IMR-90 (cell line): Measurements from ENCODE around the gene WDFY1. TPM values are rescaled to one million over a fixed set of nuclear protein-coding genes. Genes with fewer than 3 reads are reported as not detected.

Source experiments
- ATAC-seq: fragments of 200-7000 bp; cut with Tn5 transposase; 2 replicates; pipeline ENCODE4 v1.9.1; 2020; ENCODE audit warnings: low read depth, mild to moderate bottlenecking, moderate library complexity
- BruUV-seq: library from RNA; stranded (reverse); fragments of 400-500 nt; replicated peaks from 2 replicates; lab custom pipeline; 2021; lab: Mats Ljungman, UMichigan
- CTCF ChIA-PET: fragments of 300-600 bp; formaldehyde crosslinking; extraction: SDS; loops from one replicate; lab custom pipeline; 2021; ENCODE audit warnings: antibody characterized with exemption; lab: Yijun Ruan, JAX
- POLR2A ChIA-PET: fragments of 300-600 bp; sonication (Branson Sonifier 250); formaldehyde crosslinking; loops from one replicate; lab custom pipeline; 2022; ENCODE audit warnings: antibody characterized with exemption; ENCODE audit not compliant: unreplicated experiment; lab: Charles Lee
- DNase-seq: peaks from one replicate; pipeline ENCODE4 v3.0.0; 2013
- H2AFZ ChIP-seq: replicated peaks from 2 replicates; pipeline ENCODE3; 2013; ENCODE audit warnings: low read length, mild to moderate bottlenecking; ENCODE audit not compliant: poor library complexity
- H2AK5ac ChIP-seq: 2 replicates; pipeline ENCODE4 v1.6.1; 2013; ENCODE audit warnings: low read depth, low read length, inconsistent platforms
- H2AK9ac ChIP-seq: replicated peaks from 2 replicates; pipeline ENCODE3; 2013; ENCODE audit warnings: mild to moderate bottlenecking, low read depth, low read length, moderate library complexity; ENCODE audit not compliant: poor library complexity
- H2BK120ac ChIP-seq: 2 replicates; pipeline ENCODE4 v1.6.1; 2013; ENCODE audit warnings: low read depth, low read length, inconsistent platforms
- H2BK15ac ChIP-seq: 3 replicates; pipeline ENCODE4 v1.6.1; 2013; ENCODE audit warnings: low read depth, low read length, inconsistent platforms
- H2BK20ac ChIP-seq: 2 replicates; pipeline ENCODE4 v1.6.1; 2013; ENCODE audit warnings: low read depth, mild to moderate bottlenecking, inconsistent platforms, low read length, moderate library complexity
- H2BK5ac ChIP-seq: 2 replicates; pipeline ENCODE4 v1.6.1; 2013; ENCODE audit warnings: mild to moderate bottlenecking, low read depth, low read length, inconsistent platforms; ENCODE audit not compliant: poor library complexity, severe bottlenecking
- H3K14ac ChIP-seq: replicated peaks from 2 replicates; pipeline ENCODE4 v1.6.1; 2013; ENCODE audit warnings: low read depth, low read length, inconsistent platforms
- H3K18ac ChIP-seq: 2 replicates; pipeline ENCODE4 v1.6.1; 2013; ENCODE audit warnings: low read depth, low read length, control low read depth
- H3K23ac ChIP-seq: 2 replicates; pipeline ENCODE4 v1.6.1; 2013; ENCODE audit warnings: low read depth, low read length, inconsistent platforms
- H3K27ac ChIP-seq: 2 replicates; pipeline ENCODE4 v1.5.1; 2013; ENCODE audit warnings: mild to moderate bottlenecking, control low read depth, low read length; ENCODE audit not compliant: insufficient read depth
- H3K27me3 ChIP-seq: 2 replicates; pipeline ENCODE4 v1.6.1; 2013; ENCODE audit warnings: low read length; ENCODE audit not compliant: control insufficient read depth, insufficient read depth
- H3K36me3 ChIP-seq: 2 replicates; pipeline ENCODE4 v1.6.1; 2013; ENCODE audit warnings: low read length, mixed read lengths; ENCODE audit not compliant: control insufficient read depth, insufficient read depth
- H3K4ac ChIP-seq: 2 replicates; pipeline ENCODE4 v1.6.1; 2013; ENCODE audit warnings: low read depth, low read length, inconsistent platforms
- H3K4me1 ChIP-seq: 2 replicates; pipeline ENCODE4 v1.6.1; 2013; ENCODE audit warnings: low read length, mixed read lengths; ENCODE audit not compliant: control insufficient read depth, insufficient read depth
- H3K4me2 ChIP-seq: 2 replicates; pipeline ENCODE4 v1.6.1; 2013; ENCODE audit warnings: low read depth, mild to moderate bottlenecking, control low read depth, low read length, moderate library complexity
- H3K4me3 ChIP-seq: 2 replicates; pipeline ENCODE4 v1.5.1; 2013; ENCODE audit warnings: low read depth, mild to moderate bottlenecking, control low read depth, low read length, moderate library complexity; ENCODE audit not compliant: insufficient read depth
- H3K56ac ChIP-seq: 2 replicates; pipeline ENCODE4 v1.6.1; 2013; ENCODE audit warnings: low read length, inconsistent platforms; ENCODE audit not compliant: insufficient read depth; ENCODE audit errors: extremely low read depth
- H3K79me1 ChIP-seq, 2 experiments: 2 replicates each; pipeline ENCODE4 v1.6.1; 2013; ENCODE audit warnings: low read length in 2 of 2, inconsistent platforms in 1 of 2, low read depth in 1 of 2
- H3K9ac ChIP-seq: 2 replicates; pipeline ENCODE4 v1.6.1; 2013; ENCODE audit warnings: low read depth, low read length, control low read depth
- H3K9me1 ChIP-seq: 2 replicates; pipeline ENCODE4 v1.6.1; 2013; ENCODE audit warnings: low read length, inconsistent platforms; ENCODE audit not compliant: insufficient read depth
- H3K9me3 ChIP-seq: 2 replicates; pipeline ENCODE4 v1.6.1; 2013; ENCODE audit warnings: low read length; ENCODE audit not compliant: control insufficient read depth, insufficient read depth
- H4K20me1 ChIP-seq: 2 replicates; pipeline ENCODE4 v1.6.1; 2013; ENCODE audit warnings: low read length, inconsistent platforms; ENCODE audit not compliant: insufficient read depth
- H4K5ac ChIP-seq: 2 replicates; pipeline ENCODE4 v1.6.1; 2013; ENCODE audit warnings: mild to moderate bottlenecking, low read depth, low read length, control low read depth
- H4K8ac ChIP-seq, 2 experiments: 2 replicates each; pipeline ENCODE4 v1.6.1; 2013; ENCODE audit warnings: low read depth in 2 of 2, low read length in 2 of 2, control low read depth in 1 of 2, inconsistent platforms in 1 of 2
- H4K91ac ChIP-seq: 2 replicates; pipeline ENCODE4 v1.6.1; 2013; ENCODE audit warnings: low read depth, low read length, inconsistent platforms; ENCODE audit not compliant: insufficient read depth
- BHLHE40 ChIP-seq: fragments of 150-350 bp; IDR thresholded peaks from 2 replicates; pipeline ENCODE4 v1.6.1; 2016; ENCODE audit warnings: mild to moderate bottlenecking, low read depth, low read length
- CEBPB ChIP-seq: IDR thresholded peaks from 2 replicates; pipeline ENCODE4 v1.6.1; 2012; ENCODE audit warnings: low read depth, low read length, improper control_type of control experiment
- FOS ChIP-seq: fragments of 150-350 bp; IDR thresholded peaks from 2 replicates; pipeline ENCODE4 v1.6.1; 2016; ENCODE audit warnings: low read depth, low read length
- MAFK ChIP-seq: IDR thresholded peaks from 2 replicates; pipeline ENCODE4 v1.6.1; 2012; ENCODE audit warnings: low read depth, low read length, improper control_type of control experiment
- MAZ ChIP-seq: IDR thresholded peaks from 2 replicates; pipeline ENCODE4 v1.6.1; 2012; ENCODE audit warnings: low read depth, mild to moderate bottlenecking, low read length, improper control_type of control experiment, moderate library complexity, borderline replicate concordance
- MXI1 ChIP-seq: IDR thresholded peaks from 2 replicates; pipeline ENCODE4 v1.6.1; 2012; ENCODE audit warnings: low read depth, mild to moderate bottlenecking, low read length, moderate library complexity, borderline replicate concordance
- NFE2L2 ChIP-seq: fragments of 150-350 bp; IDR thresholded peaks from 2 replicates; pipeline ENCODE4 v1.6.1; 2016; ENCODE audit warnings: low read depth, mild to moderate bottlenecking, low read length
- POLR2A ChIP-seq: IDR thresholded peaks from 2 replicates; pipeline ENCODE4 v1.6.1; 2012; ENCODE audit warnings: mild to moderate bottlenecking, low read depth, low read length
- RAD21 ChIP-seq: IDR thresholded peaks from 2 replicates; pipeline ENCODE4 v1.6.1; 2012; ENCODE audit warnings: low read length, improper control_type of control experiment
- RCOR1 ChIP-seq: IDR thresholded peaks from 2 replicates; pipeline ENCODE4 v1.6.1; 2012; ENCODE audit warnings: mild to moderate bottlenecking, low read length, improper control_type of control experiment; ENCODE audit not compliant: insufficient replicate concordance
- RFX5 ChIP-seq: IDR thresholded peaks from 2 replicates; pipeline ENCODE4 v1.8.0; 2012; ENCODE audit warnings: low read depth, mild to moderate bottlenecking, low read length, moderate library complexity
- SMC3 ChIP-seq: fragments of 150-350 bp; IDR thresholded peaks from 2 replicates; pipeline ENCODE4 v1.6.1; 2016; ENCODE audit warnings: low read depth, mild to moderate bottlenecking, antibody characterized with exemption, low read length, moderate library complexity
- WGBS, 2 experiments: methylation state at CpG; one replicate each; pipeline versions ENCODE4 v1.1.5 to v1.1.7; 2013; ENCODE audit warnings: missing lambda C conversion rate in 2 of 2; ENCODE audit not compliant: insufficient read length in 1 of 2; ENCODE audit errors: extremely low coverage in 2 of 2; 5-methylcytosine and 5-hydroxymethylcytosine counted together
- dilution Hi-C: fragments of 300-500 bp; cut with HindIII; formaldehyde crosslinking; loops from one replicate; pipeline ENCODE4 v1.14.3; 2018; ENCODE audit warnings: low sequenced_read_pairs; ENCODE audit not compliant: unreplicated experiment
- in situ Hi-C: fragments of 300-500 bp; cut with MboI; formaldehyde crosslinking; loops from 3 replicates; pipeline ENCODE4 v1.14.3; 2019; ENCODE audit warnings: low sequenced_read_pairs, inconsistent platforms, mixed read lengths
- intact Hi-C: fragments of 100-400 bp; cut with micrococcal nuclease; formaldehyde crosslinking; loops from 2 replicates; pipeline ENCODE4 v1.10.0; 2022
- polyA plus RNA-seq, 3 experiments: library from polyadenylated mRNA; depleted of rRNA; stranded (reverse); fragments of >200 nt; gene quantifications; 2 replicates each; pipeline ENCODE4 v1.2.3, GENCODE V29; 2012; ENCODE audit warnings: low replicate concordance in 1 of 3
- total RNA-seq: library from RNA; depleted of rRNA; stranded (reverse); fragments of >200 nt; gene quantifications from 2 replicates; pipeline ENCODE4 v1.2.3, GENCODE V29; 2012
- TF ChIP-seq, protein P1 (sequence below): fragments of 150-350 bp; IDR thresholded peaks from 2 replicates; pipeline ENCODE4 v1.6.1; 2016; ENCODE audit warnings: low read depth, mild to moderate bottlenecking, low read length, moderate library complexity, borderline replicate concordance
- TF ChIP-seq, protein P2 (sequence below): fragments of 150-350 bp; IDR thresholded peaks from 2 replicates; pipeline ENCODE4 v1.6.1; 2017; ENCODE audit warnings: mild to moderate bottlenecking, antibody characterized with exemption, low read length, low read depth

WDFY1 gene
- total and polyA plus RNA-seq, 2 of the 4 experiments (the other 2 are of a cell fraction), result 35.6 to 93.6 TPM

DNA sequence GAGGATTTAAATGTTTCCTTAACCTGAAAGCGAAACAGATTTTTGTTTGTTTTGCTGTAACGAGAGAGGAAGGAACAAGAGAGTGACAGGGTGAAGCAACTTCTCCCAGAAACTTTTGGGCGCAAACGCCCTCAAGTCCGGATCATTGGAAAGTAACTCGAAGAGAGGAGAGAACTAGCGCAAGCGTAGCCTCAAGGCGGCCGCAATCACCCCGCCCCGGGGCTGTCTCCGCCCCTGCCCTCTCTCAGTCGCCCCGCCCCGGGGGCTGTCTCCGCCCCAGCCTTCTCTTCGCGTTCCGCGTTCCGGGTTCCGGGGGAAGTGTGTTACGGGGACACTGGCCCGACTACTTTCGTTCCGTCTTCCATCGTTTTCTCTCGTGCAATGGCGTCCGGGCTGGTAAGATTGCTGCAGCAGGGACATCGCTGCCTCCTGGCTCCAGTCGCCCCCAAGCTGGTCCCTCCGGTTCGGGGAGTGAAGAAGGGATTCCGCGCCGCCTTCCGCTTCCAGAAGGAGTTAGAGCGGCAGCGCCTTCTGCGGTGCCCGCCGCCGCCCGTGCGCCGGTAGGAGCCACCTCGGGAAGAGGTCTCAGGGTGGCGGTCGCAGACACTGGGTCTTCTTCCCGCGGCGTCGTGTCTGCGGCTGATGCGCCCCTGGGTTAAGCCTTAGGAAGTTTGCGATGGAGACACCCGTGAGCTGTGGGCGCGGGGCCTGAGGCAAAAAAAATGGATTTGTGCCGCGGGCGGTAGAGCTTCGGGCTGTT lies 12.1 kb upstream of the WDFY1 start, which contains the start of gene MRPL44:
Gene MRPL44, plus strand, starts transcription at position 372 of the 760 bp plus-strand sequence. Its CDS starts 10 bp downstream, at position 382.
- peak within 1 kb of the TSS; percentile 89 for H3K27ac ChIP-seq
- dilution Hi-C loops, result no loop called here
- peak within 1 kb of the TSS; percentile 87 for H3K23ac ChIP-seq
- peak within 1 kb of the TSS; percentile 86 for H3K4me3 ChIP-seq
- H3K4ac ChIP-seq, result peak within 1 kb of the TSS; percentile 73
- ChIA-PET CTCF (no interaction called here), POLR2A (no interaction called here)
- peaks cover 11% of the 10 kb centered on the region for H4K20me1 ChIP-seq
- H3K27me3 ChIP-seq, result no peaks in the 10 kb centered on the region
- peak within 1 kb of the TSS; percentile 87 for H3K9ac ChIP-seq
- intact Hi-C loops, result no loop called here
- H3K18ac ChIP-seq, result peak within 1 kb of the TSS; percentile 47
- peaks cover 3% of the 10 kb centered on the region; the same call in 1 of the 2 replicates for H3K9me1 ChIP-seq
- peak within 1 kb of the TSS; percentile 74 for H4K91ac ChIP-seq
- BruUV-seq, result no TSS peak
- peaks cover 8 to 27% of the 10 kb centered on the region in 2 experiments for H3K79me1 ChIP-seq
- H3K56ac ChIP-seq, result peak within 1 kb of the TSS; percentile 77
- H2AK5ac ChIP-seq, result peak within 1 kb of the TSS; percentile 78; the same call in 1 of the 2 replicates
- peak within 1 kb of the TSS; percentile 54 to 99 for H4K8ac ChIP-seq
- peak within 1 kb of the TSS; percentile 68 for H2BK120ac ChIP-seq
- no peak within 1 kb of the TSS for H2BK15ac ChIP-seq
- H4K5ac ChIP-seq, result peak within 1 kb of the TSS; percentile 73
- peak within 1 kb of the TSS; percentile 78 for H3K4me2 ChIP-seq
- peaks cover 5% of the 10 kb centered on the region for H3K36me3 ChIP-seq
- H3K14ac ChIP-seq, result peak within 1 kb of the TSS; percentile 82
- WGBS, 2 experiments, result 0% methylated on average over 12 of the region's 65 CpGs; no CpG with 5 or more reads in 1 of the 2 experiments
- H2AK9ac ChIP-seq, result peak within 1 kb of the TSS; percentile 82
- H3K9me3 ChIP-seq, result no peaks in the 10 kb centered on the region
- peak within 1 kb of the TSS; percentile 59; the same call in 1 of the 2 replicates for H2BK20ac ChIP-seq
- DNase-seq (peak; percentile 93), ATAC-seq (peak; percentile 100)
- H2BK5ac ChIP-seq, result peak within 1 kb of the TSS; percentile 87
- H3K4me1 ChIP-seq, result peaks cover 5% of the 10 kb centered on the region; the same call in 1 of the 2 replicates
- H2AFZ ChIP-seq, result peak within 1 kb of the TSS; percentile 98
- in situ Hi-C loops, result no loop called here
- TF ChIP-seq MAFK, result no peak
- no peak for TF ChIP-seq RCOR1
- TF ChIP-seq POLR2A, result peak; percentile 85
- TF ChIP-seq FOS, result peak; percentile 44
- no peak for TF ChIP-seq NFE2L2
- peak; percentile 69; the same call in 1 of the 2 replicates for TF ChIP-seq BHLHE40
- TF ChIP-seq CEBPB, result peak; percentile 67
- 0 out of 2 replicates have a peak, but pooled peaks have one; percentile 24 for TF ChIP-seq SMC3
- TF ChIP-seq RAD21, result no peak
- peak; percentile 99 for TF ChIP-seq MAZ
- 0 out of 2 replicates have a peak, but pooled peaks have one; percentile 11 for TF ChIP-seq MXI1
- TF ChIP-seq, protein P1, sequence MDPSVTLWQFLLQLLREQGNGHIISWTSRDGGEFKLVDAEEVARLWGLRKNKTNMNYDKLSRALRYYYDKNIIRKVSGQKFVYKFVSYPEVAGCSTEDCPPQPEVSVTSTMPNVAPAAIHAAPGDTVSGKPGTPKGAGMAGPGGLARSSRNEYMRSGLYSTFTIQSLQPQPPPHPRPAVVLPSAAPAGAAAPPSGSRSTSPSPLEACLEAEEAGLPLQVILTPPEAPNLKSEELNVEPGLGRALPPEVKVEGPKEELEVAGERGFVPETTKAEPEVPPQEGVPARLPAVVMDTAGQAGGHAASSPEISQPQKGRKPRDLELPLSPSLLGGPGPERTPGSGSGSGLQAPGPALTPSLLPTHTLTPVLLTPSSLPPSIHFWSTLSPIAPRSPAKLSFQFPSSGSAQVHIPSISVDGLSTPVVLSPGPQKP, result no peak
- TF ChIP-seq RFX5, result no peak
- TF ChIP-seq, protein P2, sequence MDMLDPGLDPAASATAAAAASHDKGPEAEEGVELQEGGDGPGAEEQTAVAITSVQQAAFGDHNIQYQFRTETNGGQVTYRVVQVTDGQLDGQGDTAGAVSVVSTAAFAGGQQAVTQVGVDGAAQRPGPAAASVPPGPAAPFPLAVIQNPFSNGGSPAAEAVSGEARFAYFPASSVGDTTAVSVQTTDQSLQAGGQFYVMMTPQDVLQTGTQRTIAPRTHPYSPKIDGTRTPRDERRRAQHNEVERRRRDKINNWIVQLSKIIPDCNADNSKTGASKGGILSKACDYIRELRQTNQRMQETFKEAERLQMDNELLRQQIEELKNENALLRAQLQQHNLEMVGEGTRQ, result peak; percentile 39; the same call in 1 of the 2 replicates
